HepG2 (cell line): Measurements from ENCODE around the gene OSBPL9. TPM values are rescaled to one million over a fixed set of nuclear protein-coding genes. Genes with fewer than 3 reads are reported as not detected.
A peak's percentile ranks its signal among the peaks of the same experiment; 100 is the strongest.

Experiments
- AHR ChIP-seq: IDR thresholded peaks from 2 replicates; pipeline ENCODE4 v1.6.1; 2018; ENCODE audit warnings: missing genetic modification reagents, missing compliant biosample characterization
- ARNT ChIP-seq: fragments of 450-650 bp; IDR thresholded peaks from 2 replicates; pipeline ENCODE4 v1.6.1; 2017
- EZH2 ChIP-seq: conservative IDR thresholded peaks from 2 replicates; pipeline ENCODE4 v1.6.1; 2012; ENCODE audit warnings: mild to moderate bottlenecking, low read depth, low read length, moderate library complexity
- HOXA3 ChIP-seq: sonication (generic); formaldehyde crosslinking; IDR thresholded peaks from 2 replicates; pipeline ENCODE4 v1.5.0; 2020; ENCODE audit warnings: missing genetic modification reagents
- KLF12 ChIP-seq: sonication (generic); formaldehyde crosslinking; IDR thresholded peaks from 2 replicates; pipeline ENCODE4 v1.4.0; 2020; ENCODE audit warnings: missing genetic modification reagents, borderline replicate concordance
- KLF15 ChIP-seq: sonication (generic); formaldehyde crosslinking; IDR thresholded peaks from 2 replicates; pipeline ENCODE4 v1.8.1; 2023; ENCODE audit warnings: borderline replicate concordance, mild to moderate bottlenecking, inconsistent platforms, missing genetic modification reagents, mixed read lengths
- KMT2B ChIP-seq: IDR thresholded peaks from 2 replicates; pipeline ENCODE4 v1.6.1; 2016; ENCODE audit warnings: missing genetic modification reagents, missing compliant biosample characterization
- MXI1 ChIP-seq: IDR thresholded peaks from 3 replicates; pipeline ENCODE4 v1.6.1; 2012; ENCODE audit warnings: low read depth, low read length, inconsistent platforms, borderline replicate concordance
- PLRG1 ChIP-seq: fragments of 450-650 bp; conservative IDR thresholded peaks from 2 replicates; pipeline ENCODE4 v1.6.1; 2016
- WIZ ChIP-seq: sonication (generic); formaldehyde crosslinking; IDR thresholded peaks from 2 replicates; pipeline ENCODE4 v1.5.1; 2020; ENCODE audit warnings: mild to moderate bottlenecking, missing genetic modification reagents
- ZBTB8A ChIP-seq: sonication (generic); formaldehyde crosslinking; IDR thresholded peaks from 2 replicates; pipeline ENCODE4 v1.4.0; 2020; ENCODE audit warnings: mild to moderate bottlenecking, low read depth, missing genetic modification reagents, borderline replicate concordance
- ZC3H4 ChIP-seq: sonication (generic); formaldehyde crosslinking; IDR thresholded peaks from 2 replicates; pipeline ENCODE4 v1.4.0; 2020; ENCODE audit warnings: missing genetic modification reagents, borderline replicate concordance
- ZMYM4 ChIP-seq: sonication (generic); formaldehyde crosslinking; IDR thresholded peaks from 2 replicates; pipeline ENCODE4 v1.8.1; 2023; ENCODE audit warnings: mild to moderate bottlenecking, missing genetic modification reagents
- ZNF256 ChIP-seq: sonication (generic); formaldehyde crosslinking; conservative IDR thresholded peaks from 2 replicates; pipeline ENCODE4 v1.4.0; 2020; ENCODE audit warnings: missing genetic modification reagents
- ZNF510 ChIP-seq: sonication (generic); formaldehyde crosslinking; IDR thresholded peaks from 2 replicates; pipeline ENCODE4 v1.4.0; 2020; ENCODE audit warnings: low read depth, mild to moderate bottlenecking, missing genetic modification reagents
- ZNF891 ChIP-seq: sonication (generic); formaldehyde crosslinking; IDR thresholded peaks from 2 replicates; pipeline ENCODE4 v1.5.0; 2020; ENCODE audit warnings: mild to moderate bottlenecking, missing genetic modification reagents
- polyA plus RNA-seq, 8 experiments: library from polyadenylated mRNA; depleted of rRNA in 3 of 8; stranded (reverse) in 7 of 8; unstranded in 1 of 8; fragments of >200 nt; fragmentation: Illumina TruSeq in 4 of 8; extraction: Trizol in 4 of 8; gene quantifications; 2 replicates each; pipeline versions ENCODE4 v1.2.1 to v1.2.3, GENCODE V29; 2011 to 2016; ENCODE audit warnings: low read depth in 4 of 8, missing spikeins in 1 of 8, mixed read lengths in 1 of 8; ENCODE audit not compliant: insufficient read depth in 1 of 8
- total RNA-seq, 5 experiments: library from RNA; depleted of rRNA; stranded (reverse); fragments of >200 nt; fragmentation: Illumina TruSeq; extraction: Trizol; gene quantifications; 2 replicates each; pipeline ENCODE4 v1.2.3, GENCODE V29; 2016; ENCODE audit warnings: low read depth in 1 of 5
- TF ChIP-seq, protein P1 (sequence below): sonication (generic); formaldehyde crosslinking; IDR thresholded peaks from 2 replicates; pipeline ENCODE4 v1.4.0; 2020; ENCODE audit warnings: missing genetic modification reagents
- TF ChIP-seq, protein P2 (sequence below): sonication (generic); formaldehyde crosslinking; IDR thresholded peaks from 2 replicates; pipeline ENCODE4 v1.9.0; 2021; ENCODE audit warnings: mild to moderate bottlenecking, missing genetic modification reagents
- TF ChIP-seq, protein P3 (sequence below): sonication (generic); formaldehyde crosslinking; IDR thresholded peaks from 2 replicates; pipeline ENCODE4 v1.4.0; 2020; ENCODE audit warnings: mild to moderate bottlenecking, missing genetic modification reagents

Gene OSBPL9
- total and polyA plus RNA-seq, 2 of the 13 experiments (the other 11 are each of a cell fraction or from before 2014, with no cell fraction given) = 83.6 to 142 TPM

DNA sequence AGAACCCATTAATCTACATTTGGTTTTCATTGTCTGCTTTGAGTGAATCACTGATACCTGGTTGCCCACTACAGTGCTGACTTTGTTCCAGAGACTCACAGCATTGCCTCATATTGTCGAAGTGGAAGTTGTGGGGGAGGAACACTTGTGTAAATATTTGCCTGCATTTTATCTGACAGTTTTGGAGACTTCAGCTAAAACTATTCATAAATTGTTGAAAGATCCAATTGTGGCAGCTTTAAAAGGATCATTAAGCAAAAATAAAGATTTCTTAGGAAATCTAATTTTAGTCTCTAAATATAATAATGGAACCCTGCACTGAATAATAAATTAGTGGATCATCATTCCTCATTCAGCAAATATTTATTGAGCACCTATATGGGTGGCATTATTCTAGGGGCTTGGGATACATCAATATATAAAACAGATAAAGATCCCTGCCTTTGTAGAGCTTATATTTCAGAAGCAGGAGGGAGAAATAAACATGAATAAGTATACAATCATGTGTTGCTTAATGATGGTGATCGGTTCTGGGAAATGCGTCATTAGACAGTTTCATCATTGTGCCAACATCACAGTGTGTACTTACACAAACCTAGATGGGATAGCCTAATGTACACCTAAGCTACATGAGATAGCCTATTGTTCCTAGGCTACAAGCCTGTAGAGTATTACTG, 73.5 kb downstream of the OSBPL9 start (continued):
- TF ChIP-seq KLF15 (CRISPR knock-in tag) (no peak), ZMYM4 (peak; percentile 14; the same call in 1 of the 2 replicates), KMT2B (peak; percentile 31; the same call in 1 of the 2 replicates), MXI1 (0 out of 3 replicates have a peak, but pooled peaks have one; percentile 22), ARNT (no peak), ZNF510 (CRISPR knock-in tag) (no peak), HOXA3 (CRISPR knock-in tag) (peak; percentile 73), ZNF891 (CRISPR knock-in tag) (no peak), KLF12 (CRISPR knock-in tag) (no peak), PLRG1 (no peak), ZBTB8A (CRISPR knock-in tag) (no peak), WIZ (no peak), EZH2 (no peak), AHR (CRISPR knock-in tag) (no peak; the same call in 1 of the 2 replicates), ZC3H4 (no peak), ZNF256 (CRISPR knock-in tag) (no peak)
- TF ChIP-seq, protein P1, sequence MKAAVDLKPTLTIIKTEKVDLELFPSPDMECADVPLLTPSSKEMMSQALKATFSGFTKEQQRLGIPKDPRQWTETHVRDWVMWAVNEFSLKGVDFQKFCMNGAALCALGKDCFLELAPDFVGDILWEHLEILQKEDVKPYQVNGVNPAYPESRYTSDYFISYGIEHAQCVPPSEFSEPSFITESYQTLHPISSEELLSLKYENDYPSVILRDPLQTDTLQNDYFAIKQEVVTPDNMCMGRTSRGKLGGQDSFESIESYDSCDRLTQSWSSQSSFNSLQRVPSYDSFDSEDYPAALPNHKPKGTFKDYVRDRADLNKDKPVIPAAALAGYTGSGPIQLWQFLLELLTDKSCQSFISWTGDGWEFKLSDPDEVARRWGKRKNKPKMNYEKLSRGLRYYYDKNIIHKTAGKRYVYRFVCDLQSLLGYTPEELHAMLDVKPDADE (CRISPR knock-in tag) = no peak
- TF ChIP-seq, protein P2, sequence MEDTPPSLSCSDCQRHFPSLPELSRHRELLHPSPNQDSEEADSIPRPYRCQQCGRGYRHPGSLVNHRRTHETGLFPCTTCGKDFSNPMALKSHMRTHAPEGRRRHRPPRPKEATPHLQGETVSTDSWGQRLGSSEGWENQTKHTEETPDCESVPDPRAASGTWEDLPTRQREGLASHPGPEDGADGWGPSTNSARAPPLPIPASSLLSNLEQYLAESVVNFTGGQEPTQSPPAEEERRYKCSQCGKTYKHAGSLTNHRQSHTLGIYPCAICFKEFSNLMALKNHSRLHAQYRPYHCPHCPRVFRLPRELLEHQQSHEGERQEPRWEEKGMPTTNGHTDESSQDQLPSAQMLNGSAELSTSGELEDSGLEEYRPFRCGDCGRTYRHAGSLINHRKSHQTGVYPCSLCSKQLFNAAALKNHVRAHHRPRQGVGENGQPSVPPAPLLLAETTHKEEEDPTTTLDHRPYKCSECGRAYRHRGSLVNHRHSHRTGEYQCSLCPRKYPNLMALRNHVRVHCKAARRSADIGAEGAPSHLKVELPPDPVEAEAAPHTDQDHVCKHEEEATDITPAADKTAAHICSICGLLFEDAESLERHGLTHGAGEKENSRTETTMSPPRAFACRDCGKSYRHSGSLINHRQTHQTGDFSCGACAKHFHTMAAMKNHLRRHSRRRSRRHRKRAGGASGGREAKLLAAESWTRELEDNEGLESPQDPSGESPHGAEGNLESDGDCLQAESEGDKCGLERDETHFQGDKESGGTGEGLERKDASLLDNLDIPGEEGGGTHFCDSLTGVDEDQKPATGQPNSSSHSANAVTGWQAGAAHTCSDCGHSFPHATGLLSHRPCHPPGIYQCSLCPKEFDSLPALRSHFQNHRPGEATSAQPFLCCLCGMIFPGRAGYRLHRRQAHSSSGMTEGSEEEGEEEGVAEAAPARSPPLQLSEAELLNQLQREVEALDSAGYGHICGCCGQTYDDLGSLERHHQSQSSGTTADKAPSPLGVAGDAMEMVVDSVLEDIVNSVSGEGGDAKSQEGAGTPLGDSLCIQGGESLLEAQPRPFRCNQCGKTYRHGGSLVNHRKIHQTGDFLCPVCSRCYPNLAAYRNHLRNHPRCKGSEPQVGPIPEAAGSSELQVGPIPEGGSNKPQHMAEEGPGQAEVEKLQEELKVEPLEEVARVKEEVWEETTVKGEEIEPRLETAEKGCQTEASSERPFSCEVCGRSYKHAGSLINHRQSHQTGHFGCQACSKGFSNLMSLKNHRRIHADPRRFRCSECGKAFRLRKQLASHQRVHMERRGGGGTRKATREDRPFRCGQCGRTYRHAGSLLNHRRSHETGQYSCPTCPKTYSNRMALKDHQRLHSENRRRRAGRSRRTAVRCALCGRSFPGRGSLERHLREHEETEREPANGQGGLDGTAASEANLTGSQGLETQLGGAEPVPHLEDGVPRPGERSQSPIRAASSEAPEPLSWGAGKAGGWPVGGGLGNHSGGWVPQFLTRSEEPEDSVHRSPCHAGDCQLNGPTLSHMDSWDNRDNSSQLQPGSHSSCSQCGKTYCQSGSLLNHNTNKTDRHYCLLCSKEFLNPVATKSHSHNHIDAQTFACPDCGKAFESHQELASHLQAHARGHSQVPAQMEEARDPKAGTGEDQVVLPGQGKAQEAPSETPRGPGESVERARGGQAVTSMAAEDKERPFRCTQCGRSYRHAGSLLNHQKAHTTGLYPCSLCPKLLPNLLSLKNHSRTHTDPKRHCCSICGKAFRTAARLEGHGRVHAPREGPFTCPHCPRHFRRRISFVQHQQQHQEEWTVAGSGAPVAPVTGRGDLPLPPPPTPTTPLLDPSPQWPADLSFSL = peak; percentile 71; the same call in 1 of the 2 replicates
- TF ChIP-seq, protein P3, sequence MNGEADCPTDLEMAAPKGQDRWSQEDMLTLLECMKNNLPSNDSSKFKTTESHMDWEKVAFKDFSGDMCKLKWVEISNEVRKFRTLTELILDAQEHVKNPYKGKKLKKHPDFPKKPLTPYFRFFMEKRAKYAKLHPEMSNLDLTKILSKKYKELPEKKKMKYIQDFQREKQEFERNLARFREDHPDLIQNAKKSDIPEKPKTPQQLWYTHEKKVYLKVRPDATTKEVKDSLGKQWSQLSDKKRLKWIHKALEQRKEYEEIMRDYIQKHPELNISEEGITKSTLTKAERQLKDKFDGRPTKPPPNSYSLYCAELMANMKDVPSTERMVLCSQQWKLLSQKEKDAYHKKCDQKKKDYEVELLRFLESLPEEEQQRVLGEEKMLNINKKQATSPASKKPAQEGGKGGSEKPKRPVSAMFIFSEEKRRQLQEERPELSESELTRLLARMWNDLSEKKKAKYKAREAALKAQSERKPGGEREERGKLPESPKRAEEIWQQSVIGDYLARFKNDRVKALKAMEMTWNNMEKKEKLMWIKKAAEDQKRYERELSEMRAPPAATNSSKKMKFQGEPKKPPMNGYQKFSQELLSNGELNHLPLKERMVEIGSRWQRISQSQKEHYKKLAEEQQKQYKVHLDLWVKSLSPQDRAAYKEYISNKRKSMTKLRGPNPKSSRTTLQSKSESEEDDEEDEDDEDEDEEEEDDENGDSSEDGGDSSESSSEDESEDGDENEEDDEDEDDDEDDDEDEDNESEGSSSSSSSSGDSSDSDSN (CRISPR knock-in tag) = no peak
